H9 (cell line): Measurements from ENCODE around the gene CEP68. TPM values are rescaled to one million over a fixed set of nuclear protein-coding genes. Genes with fewer than 3 reads are reported as not detected.

Experiments
- DNase-seq: peaks from one replicate; pipeline ENCODE4 v3.0.0-alpha.2; 2017
- H2AFZ ChIP-seq: one replicate; pipeline ENCODE4 v1.6.1; 2013; ENCODE audit warnings: mild to moderate bottlenecking, low read length, control low read depth, moderate library complexity
- H2AK5ac ChIP-seq: 2 replicates; pipeline ENCODE4 v1.6.1; 2013; ENCODE audit warnings: low read length, control low read depth, mixed read lengths; ENCODE audit not compliant: insufficient read length
- H2BK120ac ChIP-seq: one replicate; pipeline ENCODE4 v1.6.1; 2013; ENCODE audit warnings: low read depth, mild to moderate bottlenecking, low read length, control low read depth, inconsistent platforms; ENCODE audit not compliant: poor library complexity, severe bottlenecking
- H2BK12ac ChIP-seq: 2 replicates; pipeline ENCODE4 v1.6.1; 2013; ENCODE audit warnings: low read length, control low read depth, mixed read lengths, low read depth; ENCODE audit not compliant: insufficient read length
- H2BK15ac ChIP-seq: 2 replicates; pipeline ENCODE4 v1.6.1; 2013; ENCODE audit warnings: low read depth, low read length, control low read depth
- H2BK20ac ChIP-seq: one replicate; pipeline ENCODE4 v1.6.1; 2013; ENCODE audit warnings: low read depth, mild to moderate bottlenecking, low read length, control low read depth, inconsistent platforms; ENCODE audit not compliant: poor library complexity, severe bottlenecking
- H2BK5ac ChIP-seq: 2 replicates; pipeline ENCODE4 v1.6.1; 2013; ENCODE audit warnings: low read length, control low read depth, mixed read lengths; ENCODE audit not compliant: insufficient read length
- H3K14ac ChIP-seq: 2 replicates; pipeline ENCODE4 v1.6.1; 2013; ENCODE audit warnings: low read length, control low read depth; ENCODE audit not compliant: insufficient read depth
- H3K18ac ChIP-seq: 2 replicates; pipeline ENCODE4 v1.6.1; 2013; ENCODE audit warnings: low read depth, mild to moderate bottlenecking, mixed read lengths, low read length, control low read depth; ENCODE audit not compliant: insufficient read length
- H3K23ac ChIP-seq: 2 replicates; pipeline ENCODE4 v1.6.1; 2013; ENCODE audit warnings: low read length, control low read depth, mixed read lengths, low read depth; ENCODE audit not compliant: insufficient read length
- H3K23me2 ChIP-seq: 2 replicates; pipeline ENCODE4 v1.6.1; 2013; ENCODE audit warnings: low read depth, mild to moderate bottlenecking, mixed read lengths, low read length, control low read depth; ENCODE audit not compliant: insufficient read length, poor library complexity, severe bottlenecking
- H3K27ac ChIP-seq: 2 replicates; pipeline ENCODE4 v1.5.1; 2013; ENCODE audit warnings: low read length, control low read depth, mixed read lengths, low read depth; ENCODE audit not compliant: insufficient read length
- H3K27me3 ChIP-seq: 2 replicates; pipeline ENCODE4 v1.6.1; 2013; ENCODE audit warnings: low read length, control low read depth, inconsistent platforms; ENCODE audit not compliant: insufficient read depth
- H3K4ac ChIP-seq: 2 replicates; pipeline ENCODE4 v1.6.1; 2013; ENCODE audit warnings: low read depth, mild to moderate bottlenecking, control low read depth, inconsistent platforms, low read length, moderate library complexity
- H3K4me1 ChIP-seq: 2 replicates; pipeline ENCODE4 v1.6.1; 2013; ENCODE audit warnings: low read length, control low read depth, inconsistent platforms; ENCODE audit not compliant: insufficient read depth
- H3K4me2 ChIP-seq: 2 replicates; pipeline ENCODE4 v1.6.1; 2013; ENCODE audit warnings: low read length, control low read depth, mixed read lengths; ENCODE audit not compliant: insufficient read length, insufficient read depth
- H3K56ac ChIP-seq: 2 replicates; pipeline ENCODE4 v1.6.1; 2013; ENCODE audit warnings: low read depth, mild to moderate bottlenecking, mixed read lengths, low read length, control low read depth; ENCODE audit not compliant: insufficient read length
- H3K79me1 ChIP-seq: 2 replicates; pipeline ENCODE4 v1.6.1; 2013; ENCODE audit warnings: low read depth, mild to moderate bottlenecking, moderate library complexity, low read length, control low read depth, inconsistent platforms; ENCODE audit not compliant: insufficient read depth, poor library complexity, severe bottlenecking
- H3K79me2 ChIP-seq: 2 replicates; pipeline ENCODE4 v1.6.1; 2013; ENCODE audit warnings: low read length, control low read depth, inconsistent platforms; ENCODE audit not compliant: insufficient read depth
- H3K9ac ChIP-seq: 2 replicates; pipeline ENCODE4 v1.6.1; 2013; ENCODE audit warnings: low read length, control low read depth, mixed read lengths; ENCODE audit not compliant: insufficient read length; ENCODE audit errors: extremely low read depth
- H3K9me3 ChIP-seq: one replicate; pipeline ENCODE4 v1.6.1; 2013; ENCODE audit warnings: low read depth, low read length, inconsistent platforms; ENCODE audit not compliant: control insufficient read depth
- H3T11ph ChIP-seq: one replicate; pipeline ENCODE4 v1.6.1; 2013; ENCODE audit warnings: mild to moderate bottlenecking, low read length, control low read depth, inconsistent platforms
- H4K20me1 ChIP-seq: one replicate; pipeline ENCODE4 v1.6.1; 2013; ENCODE audit not compliant: control insufficient read depth, insufficient read length, insufficient read depth
- H4K5ac ChIP-seq: 2 replicates; pipeline ENCODE4 v1.6.1; 2013; ENCODE audit warnings: low read depth, mild to moderate bottlenecking, mixed read lengths, low read length, control low read depth; ENCODE audit not compliant: insufficient read length
- H4K8ac ChIP-seq: replicated peaks from 2 replicates; pipeline ENCODE4 v1.6.1; 2013; ENCODE audit warnings: low read length, control low read depth, mixed read lengths, low read depth; ENCODE audit not compliant: insufficient read length
- H4K91ac ChIP-seq: 2 replicates; pipeline ENCODE4 v1.6.1; 2013; ENCODE audit warnings: low read depth, mild to moderate bottlenecking, moderate library complexity, mixed read lengths, low read length, control low read depth; ENCODE audit not compliant: insufficient read length
- H3K27ac Mint-ChIP-seq, 3 experiments: 2 replicates in 2 of 3; 3 replicates in 1 of 3; pipeline ENCODE4 v1.8.0; 2020 to 2021; ENCODE audit warnings: mixed read lengths in 3 of 3, mild to moderate bottlenecking in 1 of 3, moderate library complexity in 1 of 3
- H3K27me3 Mint-ChIP-seq: 2 replicates; pipeline ENCODE4 v1.8.0; 2021; ENCODE audit warnings: low read depth, mild to moderate bottlenecking, moderate library complexity, mixed read lengths
- H3K36me3 Mint-ChIP-seq, 3 experiments: 2 replicates in 2 of 3; 3 replicates in 1 of 3; pipeline ENCODE4 v1.8.0; 2020 to 2021; ENCODE audit warnings: low read depth in 3 of 3, mixed read lengths in 3 of 3; ENCODE audit not compliant: insufficient read depth in 1 of 3
- H3K4me1 Mint-ChIP-seq, 2 experiments: 2 replicates each; pipeline ENCODE4 v1.8.0; 2020; ENCODE audit warnings: mixed read lengths in 2 of 2
- H3K4me3 Mint-ChIP-seq, 2 experiments: 2 replicates in 1 of 2; 3 replicates in 1 of 2; pipeline ENCODE4 v1.8.0; 2020 to 2021; ENCODE audit warnings: mild to moderate bottlenecking in 2 of 2, mixed read lengths in 2 of 2, moderate library complexity in 1 of 2
- H3K9me3 Mint-ChIP-seq, 2 experiments: 2 replicates in 1 of 2; 3 replicates in 1 of 2; pipeline ENCODE4 v1.8.0; 2020; ENCODE audit warnings: mild to moderate bottlenecking in 2 of 2, mixed read lengths in 2 of 2, moderate library complexity in 1 of 2
- WGBS: extraction: QIAGEN DNeasy Blood & Tissue Kit; methylation state at CpG from one replicate; pipeline ENCODE4 v1.1.7; 2013; ENCODE audit warnings: missing lambda C conversion rate, low lambda C conversion rate, mixed read lengths; ENCODE audit not compliant: insufficient read length; ENCODE audit errors: extremely low coverage; 5-methylcytosine and 5-hydroxymethylcytosine counted together
- total RNA-seq: library from RNA; stranded (reverse); gene quantifications from 2 replicates; pipeline ENCODE4 v1.2.1, GENCODE V29; 2021
- TF ChIP-seq, protein P1 (sequence below): fragments of 200-600 bp; sonication (generic); conservative IDR thresholded peaks from 3 replicates; pipeline ENCODE4 v1.8.0; 2021; ENCODE audit warnings: antibody characterized with exemption, mild to moderate bottlenecking

CEP68 gene
- total RNA-seq, 1 experiment from 2014 or later, result 20.2 TPM

GRCh38 chr2:65067806-65068553 lies 11.8 kb downstream of the CEP68 start:
- H3K36me3 Mint-ChIP-seq, result peaks cover 24 to 36% (median 33%) of the 10 kb centered on the region in 3 experiments; a peak in 6 of 7 replicates
- peaks cover 6% of the 10 kb centered on the region; the same call in 1 of the 2 replicates for H3K79me2 ChIP-seq
- H3K4me1 ChIP-seq, result no peaks in the 10 kb centered on the region
- no peak overlapping the region for H3K4me2 ChIP-seq
- no peak overlapping the region for H3K4me3 Mint-ChIP-seq
- H3K9ac ChIP-seq, result no peak overlapping the region
- H3K9me3 ChIP-seq, result no peaks in the 10 kb centered on the region
- no peak overlapping the region for H2BK120ac ChIP-seq
- H4K91ac ChIP-seq, result no peak overlapping the region
- no peak overlapping the region for H2AFZ ChIP-seq
- H3K4me1 Mint-ChIP-seq, result peaks cover 7 to 8% of the 10 kb centered on the region in 2 experiments; a peak in 2 of 4 replicates
- no peak overlapping the region for H3K4ac ChIP-seq
- TF ChIP-seq, protein P1, sequence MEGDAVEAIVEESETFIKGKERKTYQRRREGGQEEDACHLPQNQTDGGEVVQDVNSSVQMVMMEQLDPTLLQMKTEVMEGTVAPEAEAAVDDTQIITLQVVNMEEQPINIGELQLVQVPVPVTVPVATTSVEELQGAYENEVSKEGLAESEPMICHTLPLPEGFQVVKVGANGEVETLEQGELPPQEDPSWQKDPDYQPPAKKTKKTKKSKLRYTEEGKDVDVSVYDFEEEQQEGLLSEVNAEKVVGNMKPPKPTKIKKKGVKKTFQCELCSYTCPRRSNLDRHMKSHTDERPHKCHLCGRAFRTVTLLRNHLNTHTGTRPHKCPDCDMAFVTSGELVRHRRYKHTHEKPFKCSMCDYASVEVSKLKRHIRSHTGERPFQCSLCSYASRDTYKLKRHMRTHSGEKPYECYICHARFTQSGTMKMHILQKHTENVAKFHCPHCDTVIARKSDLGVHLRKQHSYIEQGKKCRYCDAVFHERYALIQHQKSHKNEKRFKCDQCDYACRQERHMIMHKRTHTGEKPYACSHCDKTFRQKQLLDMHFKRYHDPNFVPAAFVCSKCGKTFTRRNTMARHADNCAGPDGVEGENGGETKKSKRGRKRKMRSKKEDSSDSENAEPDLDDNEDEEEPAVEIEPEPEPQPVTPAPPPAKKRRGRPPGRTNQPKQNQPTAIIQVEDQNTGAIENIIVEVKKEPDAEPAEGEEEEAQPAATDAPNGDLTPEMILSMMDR, result no peak
- H2BK20ac ChIP-seq, result no peak overlapping the region
- peaks cover under 1% of the 10 kb centered on the region for H3K79me1 ChIP-seq
- H4K5ac ChIP-seq, result no peak overlapping the region
- no peak overlapping the region for H3K27ac ChIP-seq
- no peak overlapping the region for H3K14ac ChIP-seq
- no peaks in the 10 kb centered on the region for H3K27me3 ChIP-seq
- no peak overlapping the region for H2AK5ac ChIP-seq
- no peaks in the 10 kb centered on the region for H3K27me3 Mint-ChIP-seq
- peaks cover 2% of the 10 kb centered on the region for H4K20me1 ChIP-seq
- no CpG with 5 or more reads among the region's 14 CpGs for WGBS
- no peak overlapping the region for H3K56ac ChIP-seq
- no peak overlapping the region for H3K18ac ChIP-seq
- no peak for DNase-seq
- no peak overlapping the region for H3K23ac ChIP-seq
- no peaks in the 10 kb centered on the region for H3K9me3 Mint-ChIP-seq
- H2BK5ac ChIP-seq, result no peak overlapping the region
- no peak overlapping the region for H4K8ac ChIP-seq
- no peak overlapping the region for H3T11ph ChIP-seq
- H2BK15ac ChIP-seq, result no peak overlapping the region
- H3K27ac Mint-ChIP-seq, result peak overlapping the region in 2 of 3 experiments; percentile 58 to 81; a peak in 4 of 7 replicates
- H3K23me2 ChIP-seq, result no peaks in the 10 kb centered on the region
- no peak overlapping the region for H2BK12ac ChIP-seq
